ENCODE results near the gene BBS9. TPM values are rescaled to one million over a fixed set of nuclear protein-coding genes. Genes with fewer than 3 reads are reported as not detected.

Gene BBS9
- total and polyA plus RNA-seq, 9 of the 15 experiments (the other 6 are each of a cell fraction or from before 2014, with no cell fraction given): 0.77 to 3.3 (median 2.4) TPM

DNA sequence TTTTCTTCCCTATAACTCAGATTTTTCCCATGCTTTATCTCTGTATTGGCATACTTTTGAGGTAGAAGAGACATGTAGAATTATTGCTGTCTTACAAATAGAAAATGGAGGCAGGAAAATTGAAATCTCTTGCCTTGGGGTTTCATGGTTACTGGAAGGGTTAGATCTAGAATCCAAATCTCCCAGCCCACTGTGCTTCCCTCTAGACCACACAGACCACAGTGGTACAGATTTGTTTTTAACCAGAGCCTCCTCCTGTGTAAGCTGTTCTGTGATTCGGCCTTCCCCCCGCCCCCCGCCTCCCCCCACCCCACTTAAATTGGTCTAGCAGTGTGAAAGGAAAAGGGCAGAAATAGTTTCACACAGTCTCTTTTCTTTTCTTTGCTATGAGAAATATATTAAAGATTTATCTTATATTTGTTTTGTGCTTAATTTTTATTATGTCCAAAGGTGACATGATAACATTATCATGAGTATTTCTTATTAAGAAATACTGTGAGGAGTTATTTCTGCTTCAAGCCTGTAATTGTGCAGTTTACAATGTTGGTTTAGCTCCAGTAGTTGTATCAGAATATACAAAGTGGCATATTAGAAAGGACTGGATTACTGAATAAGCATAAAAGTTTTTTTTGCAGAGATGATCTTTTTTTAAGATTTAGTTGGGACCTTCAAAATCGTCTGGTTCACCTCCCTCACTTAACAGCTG lies 407.2 kb downstream of the BBS9 start:
- no peak overlapping the region for H3K4me3 ChIP-seq
- no peak overlapping the region for H3K4me2 ChIP-seq (ENCODE audit: insufficient read depth, low read length)
- no peaks in the 10 kb centered on the region for H3K9me3 ChIP-seq (replicated peaks; ENCODE audit: control insufficient read depth, insufficient read depth, low read depth, low read length)
- no peaks in the 10 kb centered on the region for H3K27me3 ChIP-seq (ENCODE audit: control insufficient read depth in 2 of 2, insufficient read depth in 2 of 2, low read length in 2 of 2)
- no peak overlapping the region for H3K9ac ChIP-seq (ENCODE audit: insufficient read depth in 1 of 2, low read depth in 2 of 2, low read length in 2 of 2)
- no peak for FAIRE-seq
- no peaks in the 10 kb centered on the region for H4K20me1 ChIP-seq (replicated peaks; ENCODE audit: control insufficient read depth, insufficient read depth, low read length)
- TF ChIP-seq FOXK2 (conservative IDR thresholded peaks at IDR 0.05 in 1 of 2, IDR thresholded peaks at IDR 0.05 in 1 of 2; ENCODE audit: low read depth in 2 of 2) (no peak), HNRNPH1 (optimal IDR thresholded peaks at IDR 0.05; ENCODE audit: low read depth, low read length) (no peak)
- intact Hi-C loops (cut with micrococcal nuclease): no loop called here
- no peak overlapping the region for H2AFZ ChIP-seq (ENCODE audit: low read depth, low read length)
- no peaks in the 10 kb centered on the region for H3K9me1 ChIP-seq (ENCODE audit: control insufficient read depth, insufficient read depth, low read length)
- no peaks in the 10 kb centered on the region for H3K79me2 ChIP-seq (ENCODE audit: control insufficient read depth, insufficient read depth, low read length)
- H3K27ac ChIP-seq (ENCODE audit: extremely low read depth, low read depth, low read length): no peak overlapping the region
- no peaks in the 10 kb centered on the region for H3K36me3 ChIP-seq (ENCODE audit: control insufficient read depth, insufficient read depth, low read length)
- ATAC-seq: no peak
- ChIA-PET POLR2A (no interaction called here), CTCF (ENCODE audit: low intra/inter-chr PET ratio) (no interaction called here)
- no peaks in the 10 kb centered on the region for H3K4me1 ChIP-seq (replicated peaks in 1 of 2; ENCODE audit: control insufficient read depth in 2 of 2, insufficient read depth in 2 of 2, low read length in 2 of 2)
- no TSS peak for BruUV-seq (replicated peaks)
- no peak for DNase-seq (ENCODE audit: extremely low read depth in 1 of 4, low spot score in 3 of 4)
- 0% methylated on average over 1 of the region's 4 CpGs for WGBS (ENCODE audit: insufficient coverage, low coverage, missing lambda C conversion rate)
- in situ Hi-C loops (cut with MboI): no loop called here

DNA sequence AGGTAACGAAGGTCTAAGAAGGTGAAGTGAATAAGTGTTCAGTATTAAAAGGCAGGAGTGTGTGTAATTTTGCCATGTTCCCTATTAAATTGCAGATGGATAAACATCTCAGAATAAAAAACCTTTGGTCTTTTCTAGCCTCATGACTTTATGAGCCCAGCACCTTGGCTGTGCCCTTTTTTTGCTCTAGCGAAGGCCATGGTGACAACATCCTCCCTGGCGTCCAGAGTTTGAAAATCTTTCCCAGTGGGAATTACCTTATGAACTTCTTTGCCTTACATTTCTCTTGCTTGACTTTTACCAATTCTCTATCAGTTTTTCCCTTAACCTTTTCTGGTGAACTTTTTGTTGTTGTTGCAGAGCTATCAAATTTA lies 407.7 kb downstream of the BBS9 start:
- intact Hi-C loops (cut with micrococcal nuclease): no loop called here
- 10% methylated on average over 3 of the region's 3 CpGs for WGBS (ENCODE audit: insufficient coverage, low coverage, missing lambda C conversion rate)

More for the DNA sequence above, 407.7 kb downstream of the BBS9 start:
- ChIA-PET POLR2A (no interaction called here), CTCF (ENCODE audit: low intra/inter-chr PET ratio) (no interaction called here)
- TF ChIP-seq NEUROD1 (IDR thresholded peaks at IDR 0.05; ENCODE audit: borderline replicate concordance, low read depth, low read length, partially characterized antibody): no peak
- no peak for TF ChIP-seq SNIP1 (IDR thresholded peaks at IDR 0.05; ENCODE audit: low read depth)
- TF ChIP-seq ZNF589 (CRISPR knock-in tag; IDR thresholded peaks at IDR 0.05; ENCODE audit: low read depth): no peak
- TF ChIP-seq ARNT (IDR thresholded peaks at IDR 0.05): no peak
- Histone ChIP-seq H3K79me2 (ENCODE audit: control insufficient read depth, insufficient read depth, low read length) (no peaks in the 10 kb centered on the region), H3K27me3 (ENCODE audit: control insufficient read depth in 2 of 2, insufficient read depth in 2 of 2, low read length in 2 of 2) (no peaks in the 10 kb centered on the region), H3K9ac (ENCODE audit: insufficient read depth in 1 of 2, low read depth in 2 of 2, low read length in 2 of 2) (no peak overlapping the region), H3K9me3 (replicated peaks; ENCODE audit: control insufficient read depth, insufficient read depth, low read depth, low read length) (no peaks in the 10 kb centered on the region), H3K36me3 (ENCODE audit: control insufficient read depth, insufficient read depth, low read length) (no peaks in the 10 kb centered on the region), H3K9me1 (ENCODE audit: control insufficient read depth, insufficient read depth, low read length) (no peaks in the 10 kb centered on the region), H3K4me3 (no peak overlapping the region), H3K4me2 (ENCODE audit: insufficient read depth, low read length) (no peak overlapping the region), H3K4me1 (replicated peaks in 1 of 2; ENCODE audit: control insufficient read depth in 2 of 2, insufficient read depth in 2 of 2, low read length in 2 of 2) (no peaks in the 10 kb centered on the region), H2AFZ (ENCODE audit: low read depth, low read length) (no peak overlapping the region), H3K27ac (ENCODE audit: extremely low read depth, low read depth, low read length) (no peak overlapping the region), H4K20me1 (replicated peaks; ENCODE audit: control insufficient read depth, insufficient read depth, low read length) (no peaks in the 10 kb centered on the region)
- ATAC-seq (no peak), FAIRE-seq (no peak), DNase-seq (ENCODE audit: extremely low read depth in 1 of 4, low spot score in 3 of 4) (no peak)
- no TSS peak for BruUV-seq (replicated peaks)
- in situ Hi-C loops (cut with MboI): no loop called here

All from K562 (cell line).